Uterus (tissue), 4 donors: ENCODE results near the gene IDH2. TPM values are rescaled to one million over a fixed set of nuclear protein-coding genes. Genes with fewer than 3 reads are reported as not detected.
A peak's percentile ranks its signal among the peaks of the same experiment; 100 is the strongest.

ENCODE experiments used
- DNase-seq, 2 donors: peaks; one replicate each; pipeline ENCODE4 v3.0.0-alpha.2; 2019 to 2020
- H3K27ac ChIP-seq, 2 donors: fragments of 200-600 bp; sonication (generic); 1 replicate in 1 of 2; 2 replicates in 1 of 2; pipeline ENCODE4 v1.5.1; 2016 to 2018
- H3K27me3 ChIP-seq, 2 donors: fragments of 200-600 bp; sonication (generic); one replicate each; pipeline ENCODE4 v1.5.1; 2018 to 2019; ENCODE audit warnings: control low read depth in 1 of 2
- H3K36me3 ChIP-seq, 2 donors: fragments of 200-600 bp; sonication (generic); one replicate each; pipeline ENCODE4 v1.5.1; 2019; ENCODE audit warnings: control low read depth in 1 of 2
- H3K4me1 ChIP-seq, 2 donors: fragments of 200-600 bp; sonication (generic); one replicate each; pipeline ENCODE4 v1.5.1; 2018 to 2019; ENCODE audit warnings: control low read depth in 1 of 2
- H3K4me3 ChIP-seq, 2 donors: fragments of 200-600 bp; sonication (generic); 1 replicate in 1 of 2; 2 replicates in 1 of 2; pipeline ENCODE4 v1.5.1; 2018 to 2019; ENCODE audit warnings: mild to moderate bottlenecking in 1 of 2
- H3K9me3 ChIP-seq, 2 donors: fragments of 200-600 bp; sonication (generic); one replicate each; pipeline ENCODE4 v1.5.1; 2019; ENCODE audit warnings: control low read depth in 1 of 2
- CTCF ChIP-seq, 4 experiments: fragments of 200-600 bp in 2 of 4; fragments of 450-650 bp in 2 of 4; sonication (generic) in 2 of 4; IDR thresholded peaks; one replicate each; pipeline ENCODE4 v1.5.1; 2016 to 2019; ENCODE audit warnings: antibody characterized with exemption in 4 of 4, mild to moderate bottlenecking in 2 of 4, moderate library complexity in 1 of 4
- POLR2A ChIP-seq, 2 donors: fragments of 450-650 bp; IDR thresholded peaks; one replicate each; pipeline ENCODE4 v1.6.1; 2016; ENCODE audit warnings: antibody characterized with exemption in 2 of 2, mild to moderate bottlenecking in 1 of 2, moderate library complexity in 1 of 2
- intact Hi-C: fragments of 100-400 bp; cut with DNase I; formaldehyde crosslinking; loops from one replicate; pipeline ENCODE4 v1.15.1; 2023; ENCODE audit warnings: low total_unique reads
- total RNA-seq, 4 donors: library from RNA; depleted of rRNA in 3 of 4; stranded (reverse); fragments of >200 nt in 3 of 4; gene quantifications; one replicate each; pipeline versions ENCODE4 v1.1.0 to v1.2.4, GENCODE V29; 2014 to 2023
- donor health status: DM: yes; HTN: yes; CAD: no.

The IDH2 gene
- total RNA-seq, 4 donors from 2014 or later = 4.1 to 93.8 (median 21.5) TPM

- peak overlapping the region; percentile 43 to 62 for H3K27ac ChIP-seq
- no peaks in the 10 kb centered on the region for H3K9me3 ChIP-seq
- no peak overlapping the region for H3K4me3 ChIP-seq
- no peaks in the 10 kb centered on the region for H3K27me3 ChIP-seq
- intact Hi-C loops = no loop called here
- DNase-seq = peak; percentile 69 to 72
- H3K36me3 ChIP-seq = no peaks in the 10 kb centered on the region
- H3K4me1 ChIP-seq = peaks cover 0 to 27% of the 10 kb centered on the region in 2 donors
- TF ChIP-seq POLR2A (IDR thresholded peaks at IDR 0.05) = no peak
- TF ChIP-seq CTCF (IDR thresholded peaks at IDR 0.05) = no peak
Observed at GRCh38 chr15:90062023-90062442, 40.2 kb downstream of the IDH2 start.

DNA sequence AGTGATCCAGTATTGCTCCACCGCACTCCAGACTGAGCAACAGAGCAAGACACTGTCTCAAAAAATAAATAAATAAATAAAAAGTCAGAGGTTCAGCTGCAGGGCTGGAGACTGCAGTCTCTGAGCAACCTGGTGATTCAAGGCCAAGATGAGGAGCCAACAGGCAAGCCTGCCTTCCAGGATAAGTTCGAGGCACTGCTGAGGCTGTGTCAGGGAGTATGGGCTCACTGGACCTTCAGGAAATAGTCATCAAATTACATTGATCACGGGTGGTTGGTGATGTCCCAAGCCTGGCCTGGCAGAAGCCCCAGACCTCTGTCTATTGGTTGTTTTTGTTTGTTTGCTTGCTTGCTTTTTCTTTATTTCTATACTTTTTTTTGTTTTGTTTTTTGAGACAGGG lies 41.5 kb downstream of the IDH2 start:
- Histone ChIP-seq H3K27me3 (no peaks in the 10 kb centered on the region), H3K4me1 (peaks cover 0 to 27% of the 10 kb centered on the region in 2 donors), H3K9me3 (no peaks in the 10 kb centered on the region), H3K36me3 (no peaks in the 10 kb centered on the region), H3K4me3 (no peak overlapping the region), H3K27ac (no peak overlapping the region)
- TF ChIP-seq POLR2A (IDR thresholded peaks at IDR 0.05) (no peak), CTCF (IDR thresholded peaks at IDR 0.05) (no peak)
- no peak for DNase-seq
- intact Hi-C loops = no loop called here

DNA sequence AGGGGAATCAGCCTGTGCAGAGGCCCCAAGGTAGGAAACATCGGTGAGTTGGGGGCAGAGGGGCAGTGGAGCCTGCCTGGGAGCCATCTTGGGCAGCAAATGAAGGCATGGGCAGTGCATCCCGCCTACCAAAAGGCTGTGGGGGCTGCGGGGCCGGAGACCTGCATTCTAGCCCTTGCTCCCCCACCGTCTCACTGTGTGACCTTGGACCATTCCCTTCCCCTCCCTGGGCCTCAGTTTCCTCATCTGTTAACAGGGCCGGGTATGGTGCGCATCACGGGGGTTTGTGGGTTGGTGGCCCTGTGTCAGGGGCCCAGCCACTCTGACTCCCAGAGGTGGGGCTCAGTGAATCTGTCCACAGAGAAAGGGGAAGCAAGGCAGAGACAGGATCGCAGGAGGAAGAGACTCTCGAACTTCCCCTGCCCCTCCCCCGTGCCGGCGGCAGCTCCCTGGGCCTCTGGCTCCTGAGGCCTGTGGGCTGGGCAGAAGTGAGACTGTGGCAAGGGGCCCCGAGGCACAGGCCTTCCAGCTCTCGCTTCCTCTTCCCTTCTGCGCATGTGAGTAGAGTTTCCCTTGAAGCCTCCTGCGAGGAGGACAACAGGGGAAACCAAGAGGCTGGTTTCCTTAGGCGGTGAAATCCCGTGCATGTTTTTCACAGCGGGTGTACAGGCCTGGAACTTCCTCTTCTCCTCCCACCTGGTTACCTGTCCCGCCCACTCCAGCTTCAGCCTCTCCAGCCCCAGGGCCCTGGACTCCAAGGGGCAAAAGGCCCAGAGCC lies 42.9 kb downstream of the IDH2 start:
- DNase-seq = no peak
- TF ChIP-seq POLR2A (IDR thresholded peaks at IDR 0.05) = no peak
- no peak for TF ChIP-seq CTCF (IDR thresholded peaks at IDR 0.05)
- Histone ChIP-seq H3K4me1 (peaks cover 0 to 14% of the 10 kb centered on the region in 2 donors), H3K27me3 (no peaks in the 10 kb centered on the region), H3K27ac (peak overlapping the region in 1 of 2 donors; percentile 18), H3K36me3 (no peaks in the 10 kb centered on the region), H3K4me3 (no peak overlapping the region), H3K9me3 (no peaks in the 10 kb centered on the region)
- intact Hi-C loops = no loop called here

- no peaks in the 10 kb centered on the region for H3K36me3 ChIP-seq
- H3K4me1 ChIP-seq = peaks cover 0 to 14% of the 10 kb centered on the region in 2 donors
- H3K27me3 ChIP-seq = no peaks in the 10 kb centered on the region
- TF ChIP-seq POLR2A (IDR thresholded peaks at IDR 0.05) (no peak), CTCF (IDR thresholded peaks at IDR 0.05) (no peak)
- no peak overlapping the region for H3K27ac ChIP-seq
- intact Hi-C loops = no loop called here
- DNase-seq = no peak
- H3K9me3 ChIP-seq = no peaks in the 10 kb centered on the region
- no peak overlapping the region for H3K4me3 ChIP-seq
Observed at GRCh38 chr15:90058775-90059174, 43.5 kb downstream of the IDH2 start.

DNA sequence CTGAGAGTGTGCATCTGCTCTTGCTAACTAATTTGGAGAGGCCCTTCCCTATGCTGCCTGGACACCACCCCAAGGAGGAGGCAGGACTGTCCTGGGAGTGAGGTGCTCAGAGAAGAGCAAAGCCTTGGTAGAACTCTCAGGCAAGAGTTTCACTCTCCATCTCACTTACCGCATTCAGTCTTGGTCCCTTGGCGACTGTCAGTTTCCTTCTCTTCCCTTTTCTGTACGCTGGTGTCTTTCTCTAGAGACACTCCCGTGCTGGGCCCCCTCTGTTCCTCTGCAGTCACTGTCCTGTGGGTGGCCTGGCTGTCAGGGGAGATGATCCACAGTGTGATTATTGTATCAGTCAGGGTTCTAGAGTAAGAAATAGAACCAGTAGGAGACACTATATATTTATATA lies 44.0 kb downstream of the IDH2 start:
- H3K27me3 ChIP-seq = no peaks in the 10 kb centered on the region
- no peak overlapping the region for H3K27ac ChIP-seq
- no peaks in the 10 kb centered on the region for H3K9me3 ChIP-seq
- intact Hi-C loops = no loop called here
- no peak for DNase-seq
- H3K4me3 ChIP-seq = no peak overlapping the region
- no peaks in the 10 kb centered on the region for H3K36me3 ChIP-seq
- TF ChIP-seq POLR2A (IDR thresholded peaks at IDR 0.05) = no peak
- no peak for TF ChIP-seq CTCF (IDR thresholded peaks at IDR 0.05)
- peaks cover 0 to 12% of the 10 kb centered on the region in 2 donors for H3K4me1 ChIP-seq
